K562 (cell line): ENCODE measurements around the gene SLC22A23. TPM values are rescaled to one million over a fixed set of nuclear protein-coding genes. Genes with fewer than 3 reads are reported as not detected.

Source experiments
- BRF2 ChIP-seq: IDR thresholded peaks from 3 replicates; pipeline ENCODE4 v1.6.1; 2011; ENCODE audit warnings: borderline replicate concordance, mild to moderate bottlenecking; ENCODE audit not compliant: insufficient read length, insufficient read depth
- CBFA2T3 ChIP-seq: fragments of 450-650 bp; IDR thresholded peaks from 2 replicates; pipeline ENCODE4 v1.6.1; 2017
- CCNT2 ChIP-seq: IDR thresholded peaks from 2 replicates; pipeline ENCODE4 v1.6.1; 2011; ENCODE audit warnings: borderline replicate concordance, low read depth, mild to moderate bottlenecking, moderate library complexity, mixed read lengths, low read length; ENCODE audit not compliant: insufficient read length; ENCODE audit errors: extremely low read depth
- CHD2 ChIP-seq: IDR thresholded peaks from 2 replicates; pipeline ENCODE4 v1.6.1; 2011; ENCODE audit warnings: low read depth, low read length
- CREM ChIP-seq: IDR thresholded peaks from 2 replicates; pipeline ENCODE4 v1.6.1; 2014; ENCODE audit warnings: antibody characterized with exemption, low read depth
- FOXP4 ChIP-seq: sonication (generic); formaldehyde crosslinking; IDR thresholded peaks from 2 replicates; pipeline ENCODE4 v1.8.0; 2022; ENCODE audit warnings: mild to moderate bottlenecking, missing genetic modification reagents, borderline replicate concordance
- HDAC1 ChIP-seq, 2 experiments: fragments of 450-650 bp; IDR thresholded peaks; 2 replicates each; pipeline ENCODE4 v1.6.1; 2016 to 2017; ENCODE audit warnings: inconsistent platforms in 1 of 2, mild to moderate bottlenecking in 1 of 2, moderate library complexity in 1 of 2
- HNRNPH1 ChIP-seq: fragments of 200-400 bp; formaldehyde crosslinking; optimal IDR thresholded peaks from 2 replicates; pipeline ENCODE3; 2017; ENCODE audit warnings: low read depth, mild to moderate bottlenecking, low read length, moderate library complexity
- IFI16 ChIP-seq: fragments of 250-450 bp; sonication (Bioruptor Pico); IDR thresholded peaks from 2 replicates; pipeline ENCODE4 v2.1.2; 2022; ENCODE audit warnings: mild to moderate bottlenecking, inconsistent platforms
- MCM7 ChIP-seq, 2 experiments: fragments of 450-650 bp; IDR thresholded peaks; 2 replicates each; pipeline ENCODE4 v1.6.1; 2016 to 2018
- PATZ1 ChIP-seq: fragments of 250-450 bp; sonication (Bioruptor Pico); IDR thresholded peaks from 2 replicates; pipeline ENCODE4 v1.5.0; 2020; ENCODE audit warnings: mild to moderate bottlenecking, borderline replicate concordance
- POLR3A ChIP-seq: IDR thresholded peaks from 2 replicates; pipeline ENCODE4 v1.6.1; 2011; ENCODE audit warnings: borderline replicate concordance, mild to moderate bottlenecking, moderate library complexity; ENCODE audit not compliant: insufficient read length, insufficient read depth; ENCODE audit errors: extremely low read depth
- PTTG1 ChIP-seq: fragments of 450-650 bp; IDR thresholded peaks from 2 replicates; pipeline ENCODE4 v1.6.1; 2016; ENCODE audit warnings: low read depth, mild to moderate bottlenecking, missing genetic modification characterization, missing compliant biosample characterization
- SP2 ChIP-seq: IDR thresholded peaks from 2 replicates; pipeline ENCODE4 v1.6.1; 2011; ENCODE audit warnings: mild to moderate bottlenecking, low read depth, low read length, moderate library complexity; ENCODE audit not compliant: poor library complexity, severe bottlenecking; ENCODE audit errors: extremely low read depth
- STAG1 ChIP-seq: sonication (generic); formaldehyde crosslinking; IDR thresholded peaks from 2 replicates; pipeline ENCODE4 v1.5.0; 2020; ENCODE audit warnings: missing genetic modification reagents, borderline replicate concordance
- TAF9B ChIP-seq: fragments of 450-650 bp; IDR thresholded peaks from 2 replicates; pipeline ENCODE4 v1.6.1; 2018; ENCODE audit warnings: mild to moderate bottlenecking; ENCODE audit not compliant: partially characterized antibody
- TAL1 ChIP-seq: fragments of 450-650 bp; IDR thresholded peaks from 2 replicates; pipeline ENCODE4 v1.6.1; 2016; ENCODE audit warnings: mild to moderate bottlenecking
- TEAD4 ChIP-seq, 2 experiments: sonication (generic) in 1 of 2; formaldehyde crosslinking in 1 of 2; IDR thresholded peaks; 2 replicates each; pipeline versions ENCODE4 v1.6.1 to v1.8.0; 2012 to 2022; ENCODE audit warnings: borderline replicate concordance in 1 of 2, inconsistent platforms in 1 of 2, low read length in 1 of 2, mild to moderate bottlenecking in 1 of 2, missing genetic modification reagents in 1 of 2
- THRAP3 ChIP-seq: fragments of 450-650 bp; IDR thresholded peaks from 2 replicates; pipeline ENCODE4 v1.6.1; 2016; ENCODE audit warnings: mild to moderate bottlenecking, inconsistent platforms, borderline replicate concordance
- USF2 ChIP-seq: sonication (generic); formaldehyde crosslinking; IDR thresholded peaks from 2 replicates; pipeline ENCODE4 v1.5.0; 2020; ENCODE audit warnings: missing genetic modification reagents
- ZNF140 ChIP-seq: fragments of 250-450 bp; sonication (Bioruptor Pico); IDR thresholded peaks from 2 replicates; pipeline ENCODE4 v1.8.0; 2021; ENCODE audit warnings: moderate library complexity, mild to moderate bottlenecking, inconsistent platforms
- ZNF146 ChIP-seq: IDR thresholded peaks from one replicate; pipeline ENCODE4 v1.6.1; 2018; ENCODE audit warnings: missing compliant biosample characterization; ENCODE audit not compliant: unreplicated experiment
- ZNF785 ChIP-seq: fragments of 250-450 bp; sonication (Bioruptor Pico); IDR thresholded peaks from 2 replicates; pipeline ENCODE4 v1.4.0; 2020; ENCODE audit warnings: mild to moderate bottlenecking
- polyA plus RNA-seq, 8 experiments: library from polyadenylated mRNA; depleted of rRNA in 4 of 8; stranded (reverse) in 5 of 8; unstranded in 3 of 8; fragments of >200 nt; fragmentation: Nextera tagmentation in 2 of 8; fragmentation: Illumina TruSeq in 1 of 8; extraction: Ambion mirVana in 2 of 8; extraction: Trizol in 1 of 8; gene quantifications; 2 replicates each; pipeline versions ENCODE4 v1.2.1 to v1.2.3, GENCODE V29; 2011 to 2014; ENCODE audit warnings: inconsistent platforms in 1 of 8, missing spikeins in 1 of 8
- total RNA-seq, 7 experiments: library from RNA; depleted of rRNA in 6 of 7; stranded (reverse); fragments of >200 nt in 6 of 7; fragmentation: Illumina TruSeq in 2 of 7; extraction: Trizol in 2 of 7; gene quantifications; 2 replicates each; pipeline versions ENCODE4 v1.2.1 to v1.2.3, GENCODE V29; 2011 to 2021; ENCODE audit warnings: low replicate concordance in 1 of 7

SLC22A23 gene
- total and polyA plus RNA-seq, 9 of the 15 experiments (the other 6 are each of a cell fraction or from before 2014, with no cell fraction given), result 0.30 to 8.7 (median 2.5) TPM

GRCh38 chr6:3291987-3292386 lies 164.9 kb downstream of the SLC22A23 start (continued):
- TF ChIP-seq FOXP4 (CRISPR knock-in tag) (peak; percentile 34; the same call in 1 of the 2 replicates), TEAD4 (IDR thresholded peaks at IDR 0.05; ENCODE audit: low read length) (peak; percentile 84), TEAD4 (CRISPR knock-in tag; IDR thresholded peaks at IDR 0.05; ENCODE audit: borderline replicate concordance) (no peak), TAF9B (no peak), CREM (peak; percentile 74), IFI16 (CRISPR knock-in tag) (no peak), CCNT2 (no peak), HDAC1 (IDR thresholded peaks at IDR 0.05) (peak in 1 of 2 experiments; percentile 70; a peak in 2 of 4 replicates), CBFA2T3 (peak; percentile 83), ZNF140 (CRISPR knock-in tag) (no peak), PTTG1 (tag) (no peak), USF2 (CRISPR knock-in tag) (no peak), POLR3A (no peak), MCM7 (IDR thresholded peaks at IDR 0.05) (no peak), CHD2 (no peak), STAG1 (CRISPR knock-in tag) (no peak), BRF2 (no peak), ZNF785 (CRISPR knock-in tag) (no peak), HNRNPH1 (no peak), SP2 (no peak), PATZ1 (CRISPR knock-in tag) (no peak), ZNF146 (CRISPR knock-in tag) (no peak), TAL1 (peak; percentile 64), THRAP3 (no peak)
